AG04450 (cell line): Measurements from ENCODE around the gene F8. TPM values are rescaled to one million over a fixed set of nuclear protein-coding genes. Genes with fewer than 3 reads are reported as not detected.

Source experiments
- CTCF ChIA-PET: fragments of 300-600, 350-600 bp; formaldehyde crosslinking; extraction: SDS; loops from one replicate; lab custom pipeline; 2022; ENCODE audit warnings: antibody characterized with exemption, inconsistent platforms; lab: Charles Lee
- POLR2A ChIA-PET: fragments of 350-600 bp; formaldehyde crosslinking; extraction: SDS; loops from one replicate; lab custom pipeline; 2021; ENCODE audit warnings: antibody characterized with exemption, inconsistent platforms; lab: Yijun Ruan, JAX
- DNase-seq: peaks from one replicate; pipeline ENCODE4 v3.0.0-alpha.2; 2011; ENCODE audit warnings: low read depth, low spot score
- H3K27ac ChIP-seq: one replicate; pipeline ENCODE4 v1.5.1; 2012; ENCODE audit warnings: low read depth, low read length, control low read depth
- H3K27me3 ChIP-seq: one replicate; pipeline ENCODE4 v1.6.0; 2012; ENCODE audit warnings: low read length; ENCODE audit not compliant: control insufficient read depth, insufficient read depth
- H3K4me3 ChIP-seq: 2 replicates; pipeline ENCODE4 v1.5.1; 2011; ENCODE audit warnings: mild to moderate bottlenecking, low read depth, low read length, control low read depth
- H3K9me3 ChIP-seq: 2 replicates; pipeline ENCODE4 v1.5.1; 2012; ENCODE audit warnings: low read length; ENCODE audit not compliant: control insufficient read depth, insufficient read depth
- CTCF ChIP-seq: IDR thresholded peaks from 2 replicates; pipeline ENCODE4 v1.5.1; 2011; ENCODE audit warnings: low read depth, low read length, control low read depth, inconsistent platforms
- polyA plus RNA-seq: library from polyadenylated mRNA; depleted of rRNA; stranded (reverse); fragments of >200 nt; gene quantifications from 2 replicates; pipeline ENCODE4 v1.2.3, GENCODE V29; 2011

Gene F8
- polyA plus RNA-seq, 1 experiment: 1.4 TPM

GRCh38 chrX:154988719-154989118 lies 33.8 kb downstream of the F8 start:
- CTCF ChIA-PET: interaction anchor here (0.9 kb wide), 1 partner anchor 9 kb away, joined by 3 read pairs; no protein-coding TSS in a partner anchor
- H3K27ac ChIP-seq: no peak overlapping the region

GRCh38 chrX:154987940-154988339 lies 34.6 kb downstream of the F8 start:
- Histone ChIP-seq H3K4me3 (no peak overlapping the region), H3K9me3 (no peaks in the 10 kb centered on the region), H3K27me3 (peaks cover 3% of the 10 kb centered on the region), H3K27ac (no peak overlapping the region)
- no peak for DNase-seq
- no peak for TF ChIP-seq CTCF
- CTCF ChIA-PET: interaction anchor here (0.6 kb wide), 1 partner anchor 54 kb away, joined by 5 read pairs; no protein-coding TSS in a partner anchor
- POLR2A ChIA-PET: no interaction called here

More at GRCh38 chrX:154988719-154989118, 33.8 kb downstream of the F8 start:
- Histone ChIP-seq H3K9me3 (no peaks in the 10 kb centered on the region), H3K4me3 (no peak overlapping the region), H3K27me3 (peaks cover 3% of the 10 kb centered on the region)
- no peak for DNase-seq
- POLR2A ChIA-PET: no interaction called here
- no peak for TF ChIP-seq CTCF

GRCh38 chrX:154986826-154987575 lies 35.5 kb downstream of the F8 start:
- no peak for TF ChIP-seq CTCF
- CTCF ChIA-PET: interaction anchor here (0.6 kb wide), 1 partner anchor 55 kb away, joined by 5 read pairs; no protein-coding TSS in a partner anchor
- no peak for DNase-seq

GRCh38 chrX:154981116-154981411 lies 41.5 kb downstream of the F8 start:
- H3K4me3 ChIP-seq: no peak overlapping the region
- DNase-seq: no peak
- no peaks in the 10 kb centered on the region for H3K9me3 ChIP-seq
- POLR2A ChIA-PET: no interaction called here
- TF ChIP-seq CTCF: no peak
- no peak overlapping the region for H3K27ac ChIP-seq
- H3K27me3 ChIP-seq: no peaks in the 10 kb centered on the region
- CTCF ChIA-PET: interaction anchor here (1.0 to 1.8 kb wide), 4 partner anchors 67 to 235 kb away, joined by 4 to 17 read pairs (median 8); partner anchors contain the start of gene VBP1

More at GRCh38 chrX:154986826-154987575, 35.5 kb downstream of the F8 start:
- Histone ChIP-seq H3K27me3 (peaks cover 3% of the 10 kb centered on the region), H3K4me3 (no peak overlapping the region), H3K27ac (no peak overlapping the region), H3K9me3 (no peaks in the 10 kb centered on the region)
- POLR2A ChIA-PET: no interaction called here
